GM18951 (cell line): ENCODE measurements around the gene RASGRP3.
A peak's percentile ranks its signal among the peaks of the same experiment; 100 is the strongest.

Experiments
- POLR2A ChIP-seq: IDR thresholded peaks from 4 replicates; pipeline ENCODE4 v1.6.1; 2011; ENCODE audit warnings: mild to moderate bottlenecking; ENCODE audit not compliant: insufficient read length, insufficient read depth; ENCODE audit errors: extremely low read depth
- in situ Hi-C: fragments of 300-500 bp; cut with MboI; formaldehyde crosslinking; loops from one replicate; pipeline ENCODE4 v1.12.0; 2022; ENCODE audit warnings: low sequenced_read_pairs, mixed read lengths, inconsistent platforms; ENCODE audit not compliant: unreplicated experiment

RASGRP3 gene

DNA sequence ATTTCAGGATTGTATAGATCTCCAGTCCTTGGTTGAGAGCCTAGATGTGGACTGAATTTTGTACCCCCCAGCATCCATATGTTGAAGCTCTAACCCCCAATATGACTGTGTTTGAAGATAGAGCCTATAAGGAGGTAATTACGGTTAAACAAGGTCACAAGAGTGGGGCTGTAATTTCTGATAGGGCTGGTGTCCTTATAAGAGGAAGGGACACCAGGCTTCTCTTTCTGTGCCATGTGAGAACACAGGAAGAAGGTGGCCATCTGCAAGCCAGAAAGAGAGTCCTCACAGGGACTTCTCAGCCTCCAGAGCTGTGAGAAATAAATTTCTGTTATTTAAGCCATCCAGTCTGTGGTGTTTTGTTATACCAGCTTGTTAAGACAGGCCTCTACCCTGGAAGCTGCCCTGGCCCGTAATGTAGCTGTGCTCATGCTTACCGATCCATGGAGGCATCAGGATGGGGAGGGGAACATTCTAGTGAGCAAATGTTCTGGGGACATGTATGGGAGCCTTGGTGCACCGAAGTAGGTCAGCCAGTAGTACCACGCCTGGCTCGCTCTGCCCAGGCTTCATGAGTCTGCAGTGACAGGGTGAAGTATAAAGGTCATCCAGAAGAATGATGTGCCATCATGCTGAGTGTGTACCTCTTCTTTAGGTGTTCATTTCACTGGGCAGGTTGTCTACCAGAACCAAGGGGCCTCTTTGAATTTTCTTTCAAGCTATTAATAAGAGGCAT is 16.1 kb downstream of the RASGRP3 start:
- in situ Hi-C loops: no loop called here

DNA sequence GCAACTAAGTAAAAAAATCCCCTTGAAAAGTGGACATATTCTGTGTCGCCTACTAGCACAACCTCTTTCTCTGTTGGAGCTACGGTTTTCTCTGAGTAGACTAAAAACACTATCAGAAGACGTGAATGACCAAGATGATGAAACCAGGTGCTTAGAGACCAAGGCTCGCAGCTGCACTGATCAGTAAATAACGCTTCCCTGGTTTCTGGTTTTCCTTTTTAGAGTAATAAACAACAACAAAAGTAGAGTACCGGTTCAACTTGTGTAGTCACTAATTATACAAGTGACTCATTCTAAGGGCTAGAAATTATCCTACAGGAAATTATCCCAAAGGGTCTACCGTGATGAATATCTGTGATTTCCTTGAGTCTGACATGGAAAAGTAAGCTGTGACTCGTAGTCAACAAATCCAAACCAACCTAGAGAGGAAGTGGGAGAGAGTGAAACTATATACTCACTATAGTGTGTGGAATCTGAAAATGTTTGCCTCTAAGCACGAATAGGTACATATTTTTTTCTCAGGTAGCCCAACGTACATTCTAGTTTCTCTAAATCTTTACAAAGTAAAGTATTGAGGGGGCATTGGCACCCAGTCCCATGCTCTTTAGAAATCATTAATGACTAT is 17.8 kb downstream of the RASGRP3 start:
- no peak for TF ChIP-seq POLR2A
- in situ Hi-C loops: no loop called here

More for the DNA sequence above, 16.1 kb downstream of the RASGRP3 start:
- peak; percentile 24 for TF ChIP-seq POLR2A

GRCh38 chr2:33494877-33495641 is 18.6 kb downstream of the RASGRP3 start:
- peak; percentile 7 for TF ChIP-seq POLR2A
- in situ Hi-C loops: no loop called here

DNA sequence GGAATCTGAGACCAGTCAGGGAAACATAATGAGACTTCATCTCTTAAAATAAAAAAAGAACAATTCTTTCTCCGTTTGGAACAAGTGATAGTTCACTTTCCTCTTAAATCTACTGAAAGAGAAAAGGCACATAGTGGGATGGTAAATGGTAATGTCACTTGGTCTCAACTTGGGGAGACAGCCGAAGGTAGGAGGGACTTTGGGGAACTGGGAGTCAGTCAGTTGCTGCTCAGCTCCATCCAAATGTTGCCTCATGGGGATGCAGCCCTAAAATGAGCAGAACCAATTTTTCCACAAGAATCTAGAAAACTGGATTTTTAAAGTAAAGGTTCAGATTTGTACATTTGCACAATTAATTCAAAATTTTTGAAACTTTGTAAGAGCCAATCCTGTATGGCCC is 19.2 kb downstream of the RASGRP3 start:
- in situ Hi-C loops: no loop called here
- no peak for TF ChIP-seq POLR2A

GRCh38 chr2:33496150-33496549 is 19.7 kb downstream of the RASGRP3 start:
- in situ Hi-C loops: no loop called here
- TF ChIP-seq POLR2A: no peak

- in situ Hi-C loops: no loop called here
- no peak for TF ChIP-seq POLR2A
Measured at GRCh38 chr2:33496726-33497125, 20.3 kb downstream of the RASGRP3 start.

DNA sequence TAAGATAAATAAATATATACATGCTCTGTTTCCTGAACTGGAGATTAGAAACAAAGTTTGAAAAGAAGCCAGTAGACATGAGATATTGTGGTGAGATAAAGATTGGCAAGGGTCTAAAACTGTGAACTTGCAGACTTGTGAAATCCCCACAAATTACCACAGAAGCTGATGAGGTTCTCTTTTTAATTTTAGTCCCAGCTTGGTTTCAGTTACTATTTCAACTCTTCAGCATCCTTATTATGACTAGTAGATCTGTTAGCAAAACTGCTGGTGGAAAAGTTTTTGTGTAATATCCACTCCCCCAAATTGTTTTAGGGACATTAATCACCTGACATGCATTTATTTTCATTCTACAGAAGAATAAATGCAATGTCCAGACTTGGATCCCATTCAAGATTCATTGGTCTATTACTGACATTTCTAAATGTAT is 20.8 kb downstream of the RASGRP3 start:
- in situ Hi-C loops: no loop called here
- TF ChIP-seq POLR2A: no peak

- in situ Hi-C loops: no loop called here
- TF ChIP-seq POLR2A: peak; percentile 28
Measured at GRCh38 chr2:33498291-33498956, 22.0 kb downstream of the RASGRP3 start.

DNA sequence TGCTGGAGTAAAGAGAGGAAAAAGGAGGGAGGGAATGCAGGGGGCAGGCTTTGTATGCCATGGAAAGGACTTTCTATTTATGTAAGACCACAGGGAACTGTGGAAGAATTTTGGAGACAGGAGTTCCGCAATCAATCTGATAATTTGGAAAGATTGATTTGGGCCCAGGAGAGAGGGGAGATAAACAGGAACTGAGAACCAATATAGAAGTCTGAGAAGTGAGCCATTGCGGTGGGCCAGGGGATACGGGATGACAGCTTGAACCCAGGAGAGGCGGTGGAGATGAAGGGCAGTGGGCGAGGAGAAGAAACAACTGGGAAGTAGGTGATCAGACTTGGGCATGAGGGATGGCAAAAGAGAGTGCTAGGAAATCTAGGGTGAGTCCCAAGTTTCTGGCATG is 23.7 kb downstream of the RASGRP3 start:
- in situ Hi-C loops: no loop called here
- TF ChIP-seq POLR2A: no peak

GRCh38 chr2:33502025-33502424 is 25.6 kb downstream of the RASGRP3 start:
- in situ Hi-C loops: no loop called here
- no peak for TF ChIP-seq POLR2A

- in situ Hi-C loops: no loop called here
- no peak for TF ChIP-seq POLR2A
Measured at GRCh38 chr2:33503002-33503401, 26.6 kb downstream of the RASGRP3 start.

- in situ Hi-C loops: no loop called here
- no peak for TF ChIP-seq POLR2A
Measured at GRCh38 chr2:33505966-33506365, 29.5 kb downstream of the RASGRP3 start.
